GM21381 (cell line): ENCODE data around the gene PKNOX1.
"Not testable (repeated sequence)": the region's sequence is repeated elsewhere in the genome, so short reads cannot be mapped to it uniquely, and the experiment has no call there.

Experiments
- ATAC-seq: cut with Tn5 transposase; IDR thresholded peaks from one replicate; pipeline ENCODE4 v1.9.1; 2021; ENCODE audit warnings: mild to moderate bottlenecking, moderate library complexity; ENCODE audit not compliant: unreplicated experiment

The PKNOX1 gene

DNA sequence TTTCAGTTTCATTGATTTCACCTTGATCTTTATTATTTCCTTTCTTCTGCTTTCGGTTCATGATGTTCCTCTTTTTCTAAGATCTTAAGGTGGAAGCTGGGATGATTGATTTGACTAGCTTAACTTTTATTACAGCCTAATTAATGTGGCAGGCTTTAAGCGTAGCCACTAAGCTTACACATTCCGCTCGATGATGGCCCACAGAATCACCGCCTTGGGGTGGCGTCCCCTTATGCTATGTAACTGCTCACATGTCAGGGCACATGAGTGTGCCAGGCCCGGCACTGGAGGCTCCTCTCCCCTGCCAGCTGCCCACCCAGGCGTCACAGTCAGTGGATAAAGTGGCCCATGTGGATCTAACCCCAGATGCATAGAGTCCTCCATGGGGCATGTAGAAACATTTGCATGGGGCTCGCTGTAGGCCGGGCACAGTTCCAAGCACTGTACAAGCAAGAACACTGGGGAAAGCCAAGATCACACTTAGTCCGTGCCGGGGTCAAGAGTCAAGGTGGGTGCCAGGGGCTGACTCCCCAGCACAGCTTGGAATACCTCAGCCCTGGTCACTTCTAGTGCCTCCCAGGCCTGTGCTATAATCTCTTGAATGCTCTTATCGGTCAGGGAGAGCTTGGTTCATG is 41.7 kb downstream of the PKNOX1 start:
- no peak for ATAC-seq

DNA sequence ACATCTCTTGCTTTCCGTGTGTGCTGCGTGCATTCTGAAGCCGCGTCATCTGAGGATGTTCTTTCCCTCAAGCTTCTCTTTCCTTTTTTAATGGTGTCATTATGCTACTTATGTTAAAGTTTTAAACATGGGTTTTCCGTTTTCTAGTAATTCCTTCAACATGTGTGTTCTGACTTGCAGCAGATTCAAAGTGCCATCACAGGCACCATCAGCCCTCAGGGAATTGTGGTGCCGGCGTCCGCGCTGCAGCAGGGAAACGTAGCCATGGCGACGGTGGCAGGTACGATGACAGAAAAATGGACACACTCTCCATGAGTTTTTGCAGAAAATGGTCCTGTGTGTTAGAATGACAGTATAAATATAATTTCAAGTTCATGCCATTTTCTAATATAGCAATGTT is 42.4 kb downstream of the PKNOX1 start:
- no peak for ATAC-seq

DNA sequence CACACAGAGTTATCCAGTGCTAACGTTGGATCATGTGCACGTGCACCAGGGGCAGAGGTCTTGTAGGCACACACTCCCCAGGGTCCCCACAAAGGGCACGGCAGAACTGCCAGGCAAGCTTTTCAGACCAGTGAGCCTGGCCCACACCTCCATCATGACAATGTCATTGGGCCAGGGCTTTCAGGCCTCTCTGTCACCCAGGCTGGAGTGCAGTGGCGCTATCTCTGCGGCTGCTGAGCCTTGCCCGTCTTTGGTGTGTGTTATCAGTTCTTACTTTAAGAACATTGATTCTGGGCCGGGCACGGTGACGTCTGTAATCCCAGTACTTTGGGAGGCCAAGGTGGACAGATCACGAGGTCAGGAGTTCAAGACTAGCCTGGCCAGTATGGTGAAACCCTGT is 44.2 kb downstream of the PKNOX1 start:
- ATAC-seq: no peak

DNA sequence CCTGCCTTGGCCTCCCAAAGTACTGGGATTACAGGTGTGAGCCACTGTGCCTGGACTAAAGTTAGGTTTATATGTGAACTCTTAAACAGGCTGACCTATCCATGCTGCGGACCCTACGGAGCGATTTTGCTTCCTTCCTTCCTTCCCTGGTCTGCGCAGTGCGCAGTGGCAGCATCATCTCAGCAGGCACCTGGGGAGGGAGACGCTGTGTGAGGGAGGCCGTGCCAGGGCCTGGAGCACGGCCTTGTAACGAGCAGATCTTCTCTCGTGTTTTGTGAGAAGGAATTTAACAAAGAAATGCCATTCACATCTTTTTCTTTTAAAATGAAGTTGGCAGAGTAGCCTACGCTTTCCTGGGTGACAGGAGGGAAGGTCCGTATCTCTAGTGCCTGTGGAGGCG is 45.8 kb downstream of the PKNOX1 start:
- no peak for ATAC-seq

DNA sequence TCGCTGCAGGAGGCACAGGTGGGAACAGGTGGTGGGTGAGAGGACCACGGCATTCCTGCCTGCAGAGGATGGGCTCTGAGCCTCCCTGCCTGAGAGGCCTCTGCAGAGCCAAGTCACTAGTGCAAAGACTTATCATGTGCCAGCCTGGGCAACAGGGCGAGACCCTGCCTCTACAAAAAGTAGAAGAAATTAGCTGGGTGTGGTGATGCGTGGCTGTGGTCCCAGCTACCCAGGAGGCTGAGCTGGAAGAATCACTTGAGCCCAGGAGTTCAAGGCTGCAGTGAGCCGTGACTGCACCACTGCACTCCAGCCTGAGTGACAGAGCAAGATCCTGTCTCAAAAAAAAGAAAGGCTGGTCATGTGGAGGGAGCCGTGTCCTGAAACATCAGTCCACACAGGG is 46.4 kb downstream of the PKNOX1 start:
- ATAC-seq: no peak

DNA sequence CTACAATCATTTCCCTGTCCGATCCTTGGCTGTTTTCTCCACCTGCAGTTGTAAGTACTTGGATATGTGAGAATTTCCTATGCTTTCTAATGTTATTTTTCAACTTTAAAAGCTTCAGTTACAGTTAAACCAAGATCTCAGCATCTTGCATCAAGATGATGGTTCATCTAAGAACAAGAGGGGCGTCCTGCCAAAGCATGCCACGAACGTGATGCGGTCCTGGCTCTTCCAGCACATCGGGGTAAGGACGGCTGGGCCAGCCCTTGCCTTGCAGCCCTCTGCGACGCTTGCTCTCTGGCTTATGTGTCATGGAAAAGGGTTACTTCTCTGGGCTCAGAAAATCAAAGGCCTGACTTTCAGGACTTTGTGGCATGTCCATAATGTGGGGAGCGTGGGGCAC is 46.8 kb downstream of the PKNOX1 start:
- ATAC-seq: no peak

DNA sequence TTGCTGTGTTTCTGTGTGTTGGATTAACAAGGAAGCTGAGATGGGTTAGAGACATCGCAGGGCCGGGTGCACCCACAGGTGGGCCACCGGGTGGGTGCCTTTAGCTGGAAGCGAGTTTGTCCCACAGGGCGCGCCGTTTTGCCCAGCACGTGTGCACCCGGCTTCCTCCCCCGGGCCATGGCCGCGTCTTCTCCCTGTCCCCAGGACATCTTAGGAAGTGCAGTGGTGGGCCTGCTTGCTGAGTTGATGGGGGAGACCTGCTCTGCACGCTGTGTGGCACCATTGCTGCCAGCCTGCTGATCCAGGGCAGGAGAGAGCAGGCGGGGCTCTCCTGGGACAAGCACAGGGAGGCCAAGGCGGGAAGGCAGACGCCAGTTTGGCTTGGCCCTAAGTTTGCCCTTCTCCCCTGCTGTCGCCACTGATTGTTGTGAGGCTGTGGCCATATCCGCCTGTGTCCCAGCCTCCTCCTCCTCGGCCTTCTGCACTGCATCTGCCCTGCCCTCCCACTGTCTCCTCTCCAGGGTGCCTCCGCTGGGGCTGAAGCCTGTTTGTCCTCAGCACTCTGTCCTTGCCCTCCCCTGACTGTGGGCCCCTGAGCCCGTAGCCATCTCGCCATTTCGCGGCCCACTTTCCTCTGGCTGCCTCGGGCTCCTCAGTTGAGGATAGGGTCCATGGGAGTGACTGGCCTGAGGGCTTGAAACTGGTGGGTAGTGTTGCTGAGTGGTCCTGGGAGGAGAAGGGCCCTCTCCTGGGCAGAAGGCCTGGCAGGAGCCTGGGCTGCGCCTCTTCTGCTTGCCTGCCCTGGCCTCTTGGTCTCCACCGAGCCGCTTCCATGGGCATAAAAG is 47.6 kb downstream of the PKNOX1 start:
- no peak for ATAC-seq

DNA sequence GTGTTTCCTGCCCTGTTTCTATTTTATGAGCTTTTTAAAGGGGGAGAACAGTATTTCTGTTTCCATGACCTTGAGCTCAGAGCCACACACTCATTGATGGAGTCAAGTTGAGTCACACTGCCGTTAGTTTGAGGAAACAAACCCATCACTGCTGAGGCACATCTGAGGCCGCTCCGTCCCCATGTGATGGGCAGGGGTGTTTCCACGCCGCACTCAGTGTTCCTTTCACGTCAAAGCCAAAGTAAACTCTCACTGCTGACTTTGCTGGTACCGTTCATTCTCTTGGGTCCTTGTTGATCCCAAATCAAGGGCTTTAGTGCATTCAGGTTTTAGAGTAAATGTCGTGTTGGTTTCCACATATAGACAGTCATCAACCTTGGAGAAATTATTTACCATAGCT is 48.8 kb downstream of the PKNOX1 start:
- ATAC-seq: no peak

DNA sequence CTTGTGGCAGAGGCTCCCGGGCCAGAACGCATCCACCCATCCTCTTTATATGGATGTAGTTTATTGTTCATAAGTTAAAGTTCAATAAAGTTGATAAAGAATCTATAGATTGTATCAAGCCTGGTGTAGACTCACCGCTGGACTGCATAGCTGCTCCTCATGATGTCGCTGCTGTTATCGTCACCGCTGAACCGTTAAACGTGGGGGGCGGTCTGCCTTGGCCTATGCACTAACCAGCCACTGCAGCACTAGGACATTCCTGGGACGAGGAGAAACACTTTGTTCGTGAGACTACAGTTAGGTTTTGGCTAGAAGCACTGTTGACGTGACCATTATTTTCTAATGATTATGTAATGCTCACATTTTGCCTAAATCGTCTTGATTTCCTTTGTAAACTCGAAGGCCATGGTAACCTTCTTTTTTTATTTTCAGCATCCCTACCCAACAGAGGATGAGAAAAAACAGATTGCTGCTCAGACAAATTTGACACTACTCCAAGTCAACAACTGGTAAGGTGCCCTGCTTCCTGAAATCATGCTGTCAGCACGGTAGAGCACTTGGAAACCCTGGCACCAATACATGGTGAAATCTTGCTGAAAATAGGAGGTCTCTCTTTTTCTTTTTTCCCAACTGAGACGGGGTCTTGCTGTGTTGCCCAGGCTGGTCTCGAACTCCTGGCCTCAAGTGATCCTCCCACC is 50.2 kb downstream of the PKNOX1 start:
- no peak for ATAC-seq

DNA sequence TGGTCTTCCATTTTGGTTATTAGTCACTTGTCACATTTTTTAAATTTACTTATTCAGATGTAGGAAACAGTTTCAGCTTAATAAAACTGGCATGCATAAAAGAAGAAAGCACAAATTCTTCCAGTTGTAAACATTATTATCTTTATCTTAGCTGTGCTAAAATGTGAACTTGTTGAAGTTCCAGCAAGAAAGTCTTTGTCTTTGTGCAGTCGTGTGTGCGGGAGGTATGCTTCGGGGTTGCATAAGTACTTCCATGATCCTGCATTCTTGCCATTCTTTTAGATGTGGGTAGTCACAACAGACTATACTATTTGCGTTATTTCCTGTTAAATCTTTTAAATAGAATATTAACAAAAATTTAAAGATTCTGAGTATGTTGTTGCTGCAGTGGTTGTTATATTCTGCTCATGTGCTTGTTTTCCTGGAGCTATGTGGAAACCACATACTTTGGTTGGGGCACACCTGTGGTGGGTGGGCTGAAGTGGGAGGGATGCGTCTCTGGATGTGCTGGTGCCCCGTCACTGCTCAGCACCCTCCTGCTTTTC is 51.3 kb downstream of the PKNOX1 start:
- ATAC-seq: no peak

DNA sequence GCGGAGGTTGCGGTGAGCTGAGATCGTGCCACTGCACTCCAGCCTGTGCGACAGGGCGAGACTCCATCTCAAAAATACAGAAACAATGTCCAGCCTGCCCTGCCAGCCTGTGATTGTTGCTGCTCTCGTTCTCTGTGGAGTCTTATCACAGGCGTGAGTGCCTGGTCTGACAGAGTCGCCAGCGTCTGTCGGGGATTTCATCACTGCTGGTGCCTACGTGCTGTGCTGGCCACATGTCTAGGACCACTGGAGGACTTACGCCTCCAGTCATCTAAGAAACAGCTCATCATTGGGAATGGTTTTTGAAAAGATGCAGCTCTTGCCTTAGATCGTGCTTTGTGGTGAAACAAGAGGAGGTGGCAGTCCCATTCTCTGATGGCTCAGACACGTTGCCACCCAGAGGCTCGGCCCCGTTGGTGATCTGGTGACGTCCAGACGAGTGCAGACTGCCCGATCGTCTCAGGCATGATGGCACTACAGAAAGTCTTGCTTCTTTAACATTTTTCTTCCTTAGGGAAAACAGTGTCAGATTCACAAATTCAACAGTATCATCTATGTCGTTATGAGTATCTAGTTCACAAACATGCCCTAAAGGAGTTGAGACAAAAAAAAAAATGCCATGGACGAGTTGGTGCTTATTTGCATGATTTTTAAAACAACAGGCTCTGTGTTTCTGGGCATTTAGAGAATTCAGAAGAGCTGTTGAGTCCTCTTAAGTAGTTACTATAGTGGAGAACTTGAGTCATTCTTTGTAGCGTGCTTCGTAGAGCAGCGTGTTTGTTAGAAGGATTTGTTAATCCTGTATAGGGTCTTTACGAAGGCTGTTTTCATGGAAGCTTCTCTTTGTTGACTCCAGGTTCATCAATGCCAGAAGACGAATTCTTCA is 53.7 kb downstream of the PKNOX1 start:
- ATAC-seq: no peak

DNA sequence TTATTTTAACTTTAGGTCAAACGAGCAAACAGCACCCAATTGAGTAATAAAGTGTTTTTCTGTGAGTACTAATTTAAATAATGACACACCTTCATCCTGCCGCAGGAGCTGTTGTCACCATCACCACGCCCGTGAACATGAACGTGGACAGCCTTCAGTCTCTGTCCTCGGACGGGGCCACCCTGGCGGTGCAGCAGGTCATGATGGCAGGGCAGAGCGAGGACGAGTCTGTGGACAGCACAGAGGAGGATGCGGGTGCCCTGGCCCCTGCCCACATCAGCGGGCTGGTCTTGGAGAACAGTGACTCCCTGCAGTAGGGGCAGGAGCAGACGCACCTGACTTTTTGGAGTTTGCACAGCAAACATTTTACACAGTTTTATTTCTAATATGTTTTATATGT is 55.4 kb downstream of the PKNOX1 start:
- no peak for ATAC-seq

DNA sequence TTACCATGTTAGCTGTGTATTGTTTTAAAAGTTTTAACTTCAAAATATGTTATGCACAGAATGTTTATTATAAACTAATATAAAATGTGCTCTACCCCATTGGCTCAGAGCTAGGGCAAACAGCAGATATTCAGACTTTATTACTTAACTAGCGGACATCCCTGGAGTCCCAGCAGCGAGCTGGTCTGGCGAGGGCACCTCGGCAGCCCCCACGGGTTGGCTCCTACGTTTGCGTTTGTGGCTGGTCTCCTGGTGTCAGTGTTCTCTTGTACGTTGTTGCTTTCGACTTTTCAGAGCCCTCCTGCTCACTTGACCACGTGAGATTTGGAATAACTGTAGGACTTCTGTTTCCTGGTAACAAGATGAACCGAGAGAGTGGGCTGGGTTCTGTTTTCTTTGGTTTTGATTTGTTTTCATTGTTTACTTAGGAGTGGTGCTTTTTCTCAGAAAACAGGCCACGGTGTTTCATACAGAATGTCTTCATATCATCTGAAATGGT is 56.8 kb downstream of the PKNOX1 start:
- ATAC-seq: no peak

DNA sequence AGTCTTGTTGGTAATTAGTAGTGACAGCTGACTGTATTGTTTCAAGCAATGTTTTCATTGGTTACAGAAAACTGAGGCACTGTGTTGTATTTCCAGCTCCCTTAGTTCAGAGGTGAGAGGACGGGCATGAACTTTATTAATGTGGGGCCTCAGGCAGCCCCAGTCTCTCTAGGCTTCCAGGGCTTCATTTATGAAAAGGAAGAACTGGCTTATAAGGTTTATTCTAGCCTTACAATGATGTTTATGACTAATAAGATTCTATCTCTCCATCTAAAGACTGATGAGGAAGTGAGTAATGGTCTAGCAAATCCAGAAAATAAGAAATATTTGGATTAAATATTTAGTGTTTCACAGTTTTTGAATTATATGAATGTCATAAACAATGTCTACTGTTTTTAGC is 59.7 kb downstream of the PKNOX1 start:
- no peak for ATAC-seq

DNA sequence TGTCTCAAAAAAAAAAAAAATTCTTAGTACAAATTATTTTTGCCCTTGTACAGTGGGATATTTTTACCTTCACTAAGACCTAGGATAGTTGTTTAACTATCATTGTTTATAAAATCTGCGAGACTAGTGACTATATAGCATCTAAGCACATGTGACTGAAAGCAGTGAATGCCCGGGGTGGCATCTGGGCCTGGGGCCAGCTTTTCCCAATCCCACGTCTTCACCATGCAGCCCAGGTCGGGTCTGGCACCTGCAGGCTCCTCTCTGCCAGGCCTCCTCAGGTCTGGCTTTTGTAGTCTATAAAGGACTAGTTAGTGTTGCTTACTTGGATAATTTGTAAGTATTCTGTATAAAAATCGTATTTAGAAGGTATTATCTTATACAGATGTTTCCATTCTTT is 60.5 kb downstream of the PKNOX1 start:
- no peak for ATAC-seq

DNA sequence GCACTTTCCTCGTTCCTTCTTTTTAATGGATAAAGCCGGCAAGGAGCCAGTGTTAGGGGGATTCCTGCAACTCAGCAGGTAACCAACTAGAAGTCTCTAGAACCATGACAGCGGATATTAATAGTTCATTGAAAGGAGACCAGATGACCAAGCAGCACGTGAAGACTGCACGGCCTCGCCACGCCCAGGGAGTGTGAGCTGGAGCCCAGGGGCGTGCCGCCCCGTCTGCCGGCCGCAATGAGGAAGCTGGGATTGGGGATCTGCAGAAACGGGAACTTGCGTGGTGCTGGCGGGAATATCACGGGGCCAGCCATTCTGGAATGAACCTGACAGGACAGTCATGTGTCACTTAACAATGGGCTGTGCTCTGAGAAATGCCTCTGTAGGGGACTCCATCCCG is 62.5 kb downstream of the PKNOX1 start:
- not testable (repeated sequence) for ATAC-seq

DNA sequence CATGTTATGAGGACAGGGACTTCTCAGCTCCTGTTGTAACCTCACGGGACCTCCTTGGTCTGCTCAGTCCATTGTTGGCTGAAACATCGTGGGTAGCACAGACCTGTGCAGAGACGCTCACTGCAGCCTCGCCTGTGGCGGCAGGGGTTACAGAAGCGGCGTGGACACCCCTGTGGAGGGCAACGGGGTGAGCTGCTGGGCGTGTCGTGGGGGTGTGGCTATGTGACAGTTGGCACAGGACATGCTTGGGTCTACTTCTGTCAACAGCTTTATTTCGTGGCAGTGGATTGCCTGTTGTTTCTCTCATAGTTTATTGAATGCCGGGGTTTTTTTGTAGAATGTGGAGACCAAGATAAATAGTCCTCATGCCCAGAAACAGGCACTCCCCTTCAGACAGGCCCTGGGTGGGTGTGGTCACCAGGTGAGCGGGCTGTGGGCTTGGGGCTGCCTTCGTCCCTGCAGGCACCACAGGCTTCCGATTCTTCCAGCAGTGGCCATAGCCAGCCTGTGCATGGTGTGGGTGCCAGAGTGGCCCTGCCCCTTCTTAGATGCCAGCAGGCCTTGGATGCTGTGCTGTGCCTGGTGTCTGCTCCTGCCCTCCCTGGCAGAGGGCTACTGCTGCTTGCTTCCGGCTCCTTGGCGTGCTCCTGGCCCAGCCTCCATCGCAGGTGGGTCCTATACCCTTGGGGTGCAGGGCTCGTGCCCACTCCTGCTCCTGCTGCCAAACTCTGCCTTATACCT is 63.7 kb downstream of the PKNOX1 start:
- ATAC-seq: not testable (repeated sequence)

DNA sequence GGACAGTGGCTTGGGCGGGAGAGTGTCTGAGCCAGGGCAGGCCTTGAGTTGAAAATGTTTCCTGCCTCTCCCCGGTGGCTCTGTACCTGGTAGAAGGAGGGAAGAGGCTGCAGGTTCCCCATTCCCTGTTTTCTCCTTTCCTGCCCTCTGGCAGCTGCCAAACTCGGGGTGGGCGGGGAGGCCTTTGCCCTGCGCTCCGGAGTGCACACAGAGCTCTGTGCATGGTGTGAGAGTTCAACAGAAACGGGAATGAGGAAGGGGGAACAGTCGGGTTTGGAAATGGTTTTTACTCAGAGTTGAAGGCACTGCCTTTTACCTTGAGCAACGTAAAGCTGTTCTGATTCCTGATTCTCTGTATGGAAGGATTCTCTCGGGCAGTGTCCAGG is 64.3 kb downstream of the PKNOX1 start:
- not testable (repeated sequence) for ATAC-seq

DNA sequence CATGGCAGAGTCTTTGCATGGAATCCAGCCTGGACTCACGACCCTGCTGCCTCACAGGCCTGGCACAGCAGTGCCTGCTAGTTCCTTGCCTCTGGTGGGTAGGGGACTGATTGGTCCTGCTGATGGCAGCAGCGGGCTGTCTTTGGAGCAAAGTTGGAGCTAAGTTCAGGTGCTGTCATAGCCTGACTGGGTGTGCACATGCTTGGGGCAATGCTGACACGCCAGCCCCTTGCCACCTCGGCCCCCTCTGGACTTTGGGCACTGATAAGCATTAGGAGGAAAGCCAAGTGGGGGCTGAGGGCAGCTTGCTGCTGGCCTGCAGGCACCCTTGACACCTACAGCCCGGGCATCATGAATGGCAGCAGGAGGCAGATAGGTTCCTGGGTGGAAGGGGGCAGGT is 67.8 kb downstream of the PKNOX1 start:
- ATAC-seq: not testable (repeated sequence)

DNA sequence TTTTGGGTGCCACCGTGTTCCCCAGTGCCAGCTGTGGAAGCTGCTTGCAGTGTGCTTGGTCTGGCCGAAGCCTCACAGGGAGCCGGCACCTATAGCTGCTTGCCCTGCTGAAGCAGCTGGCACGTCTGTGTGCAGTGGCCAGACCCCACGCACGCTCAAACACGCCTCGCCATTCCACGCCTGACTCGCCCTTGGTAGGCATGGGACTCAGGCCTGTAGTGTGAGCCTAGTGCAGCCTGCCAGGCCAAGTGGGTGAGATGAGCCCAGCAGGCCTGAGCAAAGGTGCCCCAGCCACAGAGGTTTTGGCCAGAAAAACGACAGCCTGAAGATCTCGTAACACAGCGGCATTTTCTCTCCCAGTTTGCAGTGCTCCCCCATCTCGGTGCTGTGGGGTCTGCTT is 68.9 kb downstream of the PKNOX1 start:
- not testable (repeated sequence) for ATAC-seq
